ENCODE measurements around the gene C17orf67. TPM values are rescaled to one million over a fixed set of nuclear protein-coding genes. Genes with fewer than 3 reads are reported as not detected.

The C17orf67 gene
- total and polyA plus RNA-seq, 2 experiments from 2014 or later, result 1.2 to 1.3 TPM

DNA sequence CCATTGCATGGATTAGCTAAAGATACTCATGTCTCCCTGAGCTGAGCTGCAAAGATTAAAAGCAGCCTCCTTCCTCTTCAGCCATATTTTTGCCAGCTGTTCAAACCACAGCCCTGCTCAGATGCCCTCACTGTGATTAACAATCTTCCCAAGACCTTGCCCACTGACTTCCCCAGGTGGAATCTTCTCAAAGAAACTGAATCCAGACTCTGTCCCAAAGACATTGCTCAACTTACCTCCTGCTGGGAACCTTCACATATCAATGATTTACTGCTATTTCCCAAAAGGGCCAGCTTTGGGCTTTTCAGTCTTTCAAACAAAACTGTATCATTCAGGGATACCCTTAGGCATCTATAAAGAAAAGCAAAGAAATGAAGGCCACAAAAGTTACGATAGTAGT is 9.2 kb downstream of the C17orf67 start:
- TF ChIP-seq EZH2 (IDR thresholded peaks at IDR 0.05; ENCODE audit: insufficient read depth, poor library complexity, severe bottlenecking) (no peak), EZH2phosphoT487 (IDR thresholded peaks at IDR 0.05; ENCODE audit: insufficient read depth, low read depth) (no peak)
- WGBS, 2 experiments (ENCODE audit: low coverage in 1 of 2, low lambda C conversion rate in 2 of 2, missing lambda C conversion rate in 2 of 2), result 98 to 100% methylated on average over 1 of the region's 1 CpG
- Histone ChIP-seq H3K9me2 (ENCODE audit: insufficient read depth) (no peaks in the 10 kb centered on the region), H3K4me1 (ENCODE audit: insufficient read depth) (no peaks in the 10 kb centered on the region), H3K4me3 (no peak overlapping the region), H3F3A (ENCODE audit: insufficient read depth) (no peaks in the 10 kb centered on the region), H3K27ac (no peak overlapping the region), H4K20me1 (ENCODE audit: insufficient read depth) (no peaks in the 10 kb centered on the region), H3K27me3 (replicated peaks; ENCODE audit: insufficient read depth) (no peaks in the 10 kb centered on the region), H3K9me3 (ENCODE audit: low read depth) (no peaks in the 10 kb centered on the region), H3K36me3 (ENCODE audit: low read depth) (no peaks in the 10 kb centered on the region), H3K79me2 (ENCODE audit: insufficient read depth) (no peaks in the 10 kb centered on the region; the same call in 1 of the 2 replicates), H2AFZ (no peak overlapping the region), H3K4me2 (ENCODE audit: unreplicated experiment) (no peak overlapping the region), H3K9ac (no peak overlapping the region)
- no peak for DNase-seq
- in situ Hi-C loops (cut with MboI), result loop anchor here (10.0 kb wide), 1 partner anchor 100 kb away; no protein-coding TSS in a partner anchor

DNA sequence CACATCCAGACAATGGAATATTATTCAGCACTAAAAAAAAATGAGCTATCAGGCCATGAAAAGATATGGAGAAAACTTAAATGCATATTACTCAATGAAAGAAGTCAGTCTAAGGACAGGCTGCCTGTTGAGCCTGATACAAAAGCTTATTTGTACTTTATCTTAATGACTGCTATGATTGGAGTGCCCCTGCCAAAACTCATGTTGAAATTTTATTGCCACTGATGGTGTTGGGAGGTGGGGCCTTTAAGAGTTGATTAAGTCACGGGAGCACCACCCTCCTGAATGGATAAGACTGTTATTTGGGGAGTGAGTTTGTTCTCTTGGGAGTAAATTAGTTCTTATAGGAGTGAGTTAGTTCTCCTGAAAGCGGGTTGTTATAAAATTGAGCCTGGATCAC is 9.9 kb downstream of the C17orf67 start:
- 67% methylated on average over 2 of the region's 2 CpGs for WGBS, 2 experiments (ENCODE audit: low coverage in 1 of 2, low lambda C conversion rate in 2 of 2, missing lambda C conversion rate in 2 of 2)
- in situ Hi-C loops (cut with MboI), result loop anchor here (10.0 kb wide), 1 partner anchor 101 kb away; no protein-coding TSS in a partner anchor

GRCh38 chr17:56822725-56823124 is 11.0 kb downstream of the C17orf67 start:
- Histone ChIP-seq H3K27me3 (replicated peaks; ENCODE audit: insufficient read depth) (no peaks in the 10 kb centered on the region), H3K79me2 (ENCODE audit: insufficient read depth) (no peaks in the 10 kb centered on the region), H3F3A (ENCODE audit: insufficient read depth) (no peaks in the 10 kb centered on the region), H3K4me1 (ENCODE audit: insufficient read depth) (no peaks in the 10 kb centered on the region), H3K36me3 (ENCODE audit: low read depth) (no peaks in the 10 kb centered on the region), H3K9me3 (ENCODE audit: low read depth) (no peaks in the 10 kb centered on the region), H3K4me3 (no peak overlapping the region), H2AFZ (no peak overlapping the region), H3K27ac (no peak overlapping the region), H3K4me2 (ENCODE audit: unreplicated experiment) (no peak overlapping the region), H3K9ac (no peak overlapping the region), H4K20me1 (ENCODE audit: insufficient read depth) (no peaks in the 10 kb centered on the region), H3K9me2 (ENCODE audit: insufficient read depth) (no peaks in the 10 kb centered on the region)
- TF ChIP-seq EZH2 (IDR thresholded peaks at IDR 0.05; ENCODE audit: insufficient read depth, poor library complexity, severe bottlenecking), result no peak
- no peak for TF ChIP-seq EZH2phosphoT487 (IDR thresholded peaks at IDR 0.05; ENCODE audit: insufficient read depth, low read depth)
- in situ Hi-C loops (cut with MboI), result loop anchor here (10.0 kb wide), 1 partner anchor 102 kb away; no protein-coding TSS in a partner anchor
- no peak for DNase-seq
- WGBS, 2 experiments (ENCODE audit: low coverage in 1 of 2, low lambda C conversion rate in 2 of 2, missing lambda C conversion rate in 2 of 2), result 74 to 75% methylated on average over 5 of the region's 5 CpGs

More for the DNA sequence above, 9.9 kb downstream of the C17orf67 start:
- no peaks in the 10 kb centered on the region for H3K36me3 ChIP-seq (ENCODE audit: low read depth)
- H3F3A ChIP-seq (ENCODE audit: insufficient read depth), result no peaks in the 10 kb centered on the region
- H3K27me3 ChIP-seq (replicated peaks; ENCODE audit: insufficient read depth), result no peaks in the 10 kb centered on the region
- H2AFZ ChIP-seq, result no peak overlapping the region
- no peaks in the 10 kb centered on the region for H4K20me1 ChIP-seq (ENCODE audit: insufficient read depth)
- no peaks in the 10 kb centered on the region for H3K79me2 ChIP-seq (ENCODE audit: insufficient read depth)
- no peak for DNase-seq
- H3K9ac ChIP-seq, result no peak overlapping the region
- no peaks in the 10 kb centered on the region for H3K4me1 ChIP-seq (ENCODE audit: insufficient read depth)
- no peak overlapping the region for H3K4me3 ChIP-seq
- TF ChIP-seq EZH2 (IDR thresholded peaks at IDR 0.05; ENCODE audit: insufficient read depth, poor library complexity, severe bottlenecking) (no peak), EZH2phosphoT487 (IDR thresholded peaks at IDR 0.05; ENCODE audit: insufficient read depth, low read depth) (no peak)
- H3K9me3 ChIP-seq (ENCODE audit: low read depth), result no peaks in the 10 kb centered on the region
- no peak overlapping the region for H3K4me2 ChIP-seq (ENCODE audit: unreplicated experiment)
- no peaks in the 10 kb centered on the region for H3K9me2 ChIP-seq (ENCODE audit: insufficient read depth)
- no peak overlapping the region for H3K27ac ChIP-seq

DNA sequence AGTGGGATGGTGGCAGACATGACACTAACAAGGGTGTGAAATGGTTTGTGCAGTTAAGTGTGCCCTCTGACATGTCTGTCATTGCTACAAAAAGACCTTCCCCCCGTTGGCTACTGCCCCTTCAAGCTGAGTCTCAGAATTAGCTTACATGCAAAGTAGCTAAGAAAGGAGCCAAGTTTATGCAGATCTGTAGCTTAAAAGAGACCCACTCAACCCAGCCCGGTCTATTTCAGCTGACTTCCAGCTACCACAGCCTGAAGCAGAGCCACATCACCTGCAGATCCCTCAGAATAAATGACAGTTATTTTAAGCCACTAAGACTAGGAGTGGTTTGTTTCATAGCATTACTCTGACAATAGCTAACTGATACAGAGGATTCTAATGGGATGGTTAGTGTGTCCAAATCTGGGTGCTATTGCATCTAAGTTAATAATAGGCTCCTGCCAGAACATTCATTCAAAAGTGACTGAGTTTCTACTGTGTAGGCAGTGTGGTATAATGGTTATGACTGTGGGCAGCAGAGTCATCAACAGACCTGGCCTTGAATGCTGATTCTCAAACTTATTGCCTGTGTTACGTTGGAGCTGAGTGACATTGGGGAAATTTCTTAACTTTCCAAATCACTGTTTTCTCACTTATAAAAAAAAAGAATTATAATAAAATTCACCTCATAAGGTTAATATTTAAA is 11.7 kb downstream of the C17orf67 start:
- Histone ChIP-seq H3K9me2 (ENCODE audit: insufficient read depth) (no peaks in the 10 kb centered on the region), H3K4me1 (ENCODE audit: insufficient read depth) (no peaks in the 10 kb centered on the region), H3K9ac (no peak overlapping the region), H3K4me3 (no peak overlapping the region), H3K27me3 (replicated peaks; ENCODE audit: insufficient read depth) (no peaks in the 10 kb centered on the region), H3K9me3 (ENCODE audit: low read depth) (no peaks in the 10 kb centered on the region), H3K27ac (no peak overlapping the region), H4K20me1 (ENCODE audit: insufficient read depth) (no peaks in the 10 kb centered on the region), H3K79me2 (ENCODE audit: insufficient read depth) (no peaks in the 10 kb centered on the region), H2AFZ (no peak overlapping the region), H3K4me2 (ENCODE audit: unreplicated experiment) (no peak overlapping the region), H3F3A (ENCODE audit: insufficient read depth) (no peaks in the 10 kb centered on the region), H3K36me3 (ENCODE audit: low read depth) (no peaks in the 10 kb centered on the region)
- in situ Hi-C loops (cut with MboI), result loop anchor here (10.0 kb wide), 1 partner anchor 103 kb away; no protein-coding TSS in a partner anchor
- no peak for DNase-seq
- TF ChIP-seq EZH2 (IDR thresholded peaks at IDR 0.05; ENCODE audit: insufficient read depth, poor library complexity, severe bottlenecking) (no peak), EZH2phosphoT487 (IDR thresholded peaks at IDR 0.05; ENCODE audit: insufficient read depth, low read depth) (no peak)
- WGBS, 2 experiments (ENCODE audit: low coverage in 1 of 2, low lambda C conversion rate in 2 of 2, missing lambda C conversion rate in 2 of 2), result 72 to 73% methylated on average over 3 of the region's 3 CpGs
